Panc1 (cell line): ENCODE data around the gene CBFB. TPM values are rescaled to one million over a fixed set of nuclear protein-coding genes. Genes with fewer than 3 reads are reported as not detected.

Experiments used
- ATAC-seq: fragments of 200-7000 bp; cut with Tn5 transposase; 2 replicates; pipeline ENCODE4 v1.9.1; 2020; ENCODE audit warnings: mild to moderate bottlenecking, moderate library complexity
- BruUV-seq: library from RNA; stranded (reverse); fragments of 400-500 nt; replicated peaks from 2 replicates; lab custom pipeline; 2021; lab: Mats Ljungman, UMichigan
- CTCF ChIA-PET: fragments of 300-600 bp; sonication (Branson Sonifier 250); formaldehyde crosslinking; loops from one replicate; lab custom pipeline; 2022; ENCODE audit warnings: antibody characterized with exemption; lab: Charles Lee
- POLR2A ChIA-PET: fragments of 300-600 bp; sonication (Branson Sonifier 250); formaldehyde crosslinking; loops from one replicate; lab custom pipeline; 2022; ENCODE audit warnings: antibody characterized with exemption; lab: Charles Lee
- DNase-seq: peaks from one replicate; pipeline ENCODE4 v3.0.0-alpha.2; 2010; ENCODE audit warnings: low read depth, low spot score
- H3K27ac ChIP-seq: 2 replicates; pipeline ENCODE4 v1.5.1; 2011; ENCODE audit warnings: mild to moderate bottlenecking, low read length, inconsistent platforms
- H3K27me3 ChIP-seq: fragments of 200-500 bp; sonication (Bioruptor generic); 2 replicates; pipeline ENCODE4 v1.6.0; 2014; ENCODE audit warnings: low read length, inconsistent platforms; ENCODE audit not compliant: control insufficient read depth, insufficient read depth
- H3K36me3 ChIP-seq: fragments of 200-500 bp; sonication (Bioruptor generic); 2 replicates; pipeline ENCODE4 v1.5.1; 2014; ENCODE audit warnings: inconsistent platforms, mild to moderate bottlenecking, low read length, moderate library complexity; ENCODE audit not compliant: control insufficient read depth, insufficient read depth
- H3K4me1 ChIP-seq: 2 replicates; pipeline ENCODE4 v1.5.1; 2011; ENCODE audit warnings: inconsistent platforms, mild to moderate bottlenecking, low read length, moderate library complexity; ENCODE audit not compliant: control insufficient read depth, insufficient read depth
- H3K4me3 ChIP-seq, 2 experiments: 2 replicates each; pipeline ENCODE4 v1.5.1; 2011 to 2012; ENCODE audit warnings: low read depth in 2 of 2, low read length in 2 of 2, mild to moderate bottlenecking in 2 of 2, inconsistent platforms in 1 of 2, moderate library complexity in 1 of 2
- H3K9me3 ChIP-seq: fragments of 200-500 bp; sonication (Bioruptor generic); 2 replicates; pipeline ENCODE4 v1.5.1; 2014; ENCODE audit warnings: low read depth, mild to moderate bottlenecking, inconsistent platforms, low read length, moderate library complexity; ENCODE audit not compliant: control insufficient read depth, insufficient read depth
- POLR2AphosphoS5 ChIP-seq: IDR thresholded peaks from 2 replicates; pipeline ENCODE4 v1.6.1; 2012; ENCODE audit warnings: mild to moderate bottlenecking, low read depth, low read length, moderate library complexity
- SIN3A ChIP-seq: IDR thresholded peaks from 2 replicates; pipeline ENCODE4 v1.6.1; 2012; ENCODE audit warnings: low read depth, mild to moderate bottlenecking, low read length, moderate library complexity, borderline replicate concordance; ENCODE audit not compliant: insufficient read depth
- TCF7L2 ChIP-seq: IDR thresholded peaks from 2 replicates; pipeline ENCODE4 v1.6.1; 2011; ENCODE audit warnings: mild to moderate bottlenecking, low read depth, low read length, inconsistent platforms
- in situ Hi-C: cut with HindIII; loops from 2 replicates; pipeline ENCODE4 v1.10.0; 2016; ENCODE audit warnings: low sequenced_read_pairs, low pct_unique_long_range_greater_than_20kb
- intact Hi-C: fragments of 100-400 bp; cut with micrococcal nuclease; formaldehyde crosslinking; loops from one replicate; pipeline ENCODE4 v1.10.0; 2022; ENCODE audit not compliant: unreplicated experiment
- total RNA-seq: library from RNA; stranded (reverse); gene quantifications from one replicate; pipeline ENCODE4 v1.2.1, GENCODE V29; 2021; ENCODE audit not compliant: unreplicated experiment
- TF ChIP-seq, protein P1 (sequence below), 2 experiments: IDR thresholded peaks; 2 replicates each; pipeline ENCODE4 v1.6.1; 2011 to 2012; ENCODE audit warnings: low read depth in 2 of 2, control low read depth in 1 of 2, low read length in 1 of 2, mild to moderate bottlenecking in 1 of 2, moderate library complexity in 1 of 2; ENCODE audit not compliant: insufficient read depth in 1 of 2
- TF ChIP-seq, protein P2 (sequence below): fragments of 450-650 bp; IDR thresholded peaks from 2 replicates; pipeline ENCODE4 v1.5.1; 2017; ENCODE audit warnings: mild to moderate bottlenecking

The CBFB gene
- total RNA-seq, 1 experiment from 2014 or later = 66.4 TPM

DNA sequence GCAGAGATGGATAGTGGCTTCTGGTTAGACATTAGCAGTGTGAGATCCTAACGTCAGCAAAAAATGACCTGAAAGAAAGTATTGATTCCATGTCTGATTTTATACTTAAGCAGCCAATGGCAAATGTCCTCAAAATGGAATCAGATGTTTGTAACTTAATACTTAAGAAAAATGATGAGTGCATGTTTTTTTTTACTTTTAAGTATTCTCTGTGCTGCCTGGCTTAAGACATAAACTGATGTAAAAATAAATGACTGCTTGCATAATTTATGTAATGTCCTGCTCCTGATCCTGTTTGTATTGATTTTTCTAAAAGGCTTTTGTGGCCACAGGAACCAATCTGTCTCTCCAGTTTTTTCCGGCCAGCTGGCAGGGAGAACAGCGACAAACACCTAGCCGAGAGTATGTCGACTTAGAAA lies 7.4 kb downstream of the CBFB start:
- peaks cover 11% of the 10 kb centered on the region for H3K36me3 ChIP-seq
- no TSS peak for BruUV-seq
- CTCF ChIA-PET = no interaction called here

DNA sequence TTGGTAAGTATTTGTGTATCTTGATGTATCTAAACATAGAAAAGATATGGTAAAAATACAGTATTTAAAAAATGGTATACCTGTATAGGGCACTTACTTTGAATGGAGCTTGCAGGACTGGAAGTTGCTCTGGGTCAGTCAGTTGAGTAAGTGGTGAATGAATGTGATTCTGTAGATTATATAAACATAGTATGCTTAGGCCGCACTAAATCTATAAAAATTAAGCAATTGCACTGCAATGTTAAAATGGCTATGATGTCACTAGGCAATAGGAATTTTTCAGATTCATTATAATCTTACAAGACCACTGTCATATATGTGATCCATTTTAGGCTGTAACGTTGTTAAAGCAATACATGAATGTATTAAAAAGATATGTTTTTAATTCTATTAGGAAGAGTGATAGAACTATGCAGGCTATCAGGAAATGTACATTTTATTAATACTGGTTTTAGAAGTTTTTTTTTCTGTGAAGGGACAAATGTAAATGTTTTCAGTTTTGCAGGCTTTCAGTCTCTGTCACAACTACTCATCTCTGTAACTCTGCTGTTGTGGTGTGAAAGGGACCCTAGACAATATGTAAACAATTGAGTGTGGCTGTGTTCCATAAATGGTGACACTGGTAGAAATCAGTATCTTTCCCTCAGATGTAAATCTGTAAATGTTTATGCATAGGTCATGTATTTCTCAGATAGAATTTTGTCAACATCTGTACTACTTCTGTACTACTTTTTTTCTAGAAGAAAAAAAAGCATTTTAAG lies 10.5 kb downstream of the CBFB start:
- ATAC-seq (no peak), DNase-seq (no peak)
- no TSS peak for BruUV-seq
- POLR2A ChIA-PET = no interaction called here
- Histone ChIP-seq H3K4me3 (no peak overlapping the region), H3K4me1 (peaks cover 2% of the 10 kb centered on the region; the same call in 1 of the 2 replicates), H3K36me3 (peaks cover 5% of the 10 kb centered on the region), H3K9me3 (no peaks in the 10 kb centered on the region), H3K27ac (no peak overlapping the region), H3K27me3 (no peaks in the 10 kb centered on the region)
- in situ Hi-C loops (no loop called here), intact Hi-C loops (no loop called here)
- TF ChIP-seq POLR2AphosphoS5 (no peak), TCF7L2 (no peak), SIN3A (no peak)
- TF ChIP-seq, protein P1, sequence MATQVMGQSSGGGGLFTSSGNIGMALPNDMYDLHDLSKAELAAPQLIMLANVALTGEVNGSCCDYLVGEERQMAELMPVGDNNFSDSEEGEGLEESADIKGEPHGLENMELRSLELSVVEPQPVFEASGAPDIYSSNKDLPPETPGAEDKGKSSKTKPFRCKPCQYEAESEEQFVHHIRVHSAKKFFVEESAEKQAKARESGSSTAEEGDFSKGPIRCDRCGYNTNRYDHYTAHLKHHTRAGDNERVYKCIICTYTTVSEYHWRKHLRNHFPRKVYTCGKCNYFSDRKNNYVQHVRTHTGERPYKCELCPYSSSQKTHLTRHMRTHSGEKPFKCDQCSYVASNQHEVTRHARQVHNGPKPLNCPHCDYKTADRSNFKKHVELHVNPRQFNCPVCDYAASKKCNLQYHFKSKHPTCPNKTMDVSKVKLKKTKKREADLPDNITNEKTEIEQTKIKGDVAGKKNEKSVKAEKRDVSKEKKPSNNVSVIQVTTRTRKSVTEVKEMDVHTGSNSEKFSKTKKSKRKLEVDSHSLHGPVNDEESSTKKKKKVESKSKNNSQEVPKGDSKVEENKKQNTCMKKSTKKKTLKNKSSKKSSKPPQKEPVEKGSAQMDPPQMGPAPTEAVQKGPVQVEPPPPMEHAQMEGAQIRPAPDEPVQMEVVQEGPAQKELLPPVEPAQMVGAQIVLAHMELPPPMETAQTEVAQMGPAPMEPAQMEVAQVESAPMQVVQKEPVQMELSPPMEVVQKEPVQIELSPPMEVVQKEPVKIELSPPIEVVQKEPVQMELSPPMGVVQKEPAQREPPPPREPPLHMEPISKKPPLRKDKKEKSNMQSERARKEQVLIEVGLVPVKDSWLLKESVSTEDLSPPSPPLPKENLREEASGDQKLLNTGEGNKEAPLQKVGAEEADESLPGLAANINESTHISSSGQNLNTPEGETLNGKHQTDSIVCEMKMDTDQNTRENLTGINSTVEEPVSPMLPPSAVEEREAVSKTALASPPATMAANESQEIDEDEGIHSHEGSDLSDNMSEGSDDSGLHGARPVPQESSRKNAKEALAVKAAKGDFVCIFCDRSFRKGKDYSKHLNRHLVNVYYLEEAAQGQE (IDR thresholded peaks at IDR 0.05; ENCODE audit: insufficient read depth in 1 of 2, low read depth in 2 of 2, low read length in 1 of 2) = no peak
- TF ChIP-seq, protein P2, sequence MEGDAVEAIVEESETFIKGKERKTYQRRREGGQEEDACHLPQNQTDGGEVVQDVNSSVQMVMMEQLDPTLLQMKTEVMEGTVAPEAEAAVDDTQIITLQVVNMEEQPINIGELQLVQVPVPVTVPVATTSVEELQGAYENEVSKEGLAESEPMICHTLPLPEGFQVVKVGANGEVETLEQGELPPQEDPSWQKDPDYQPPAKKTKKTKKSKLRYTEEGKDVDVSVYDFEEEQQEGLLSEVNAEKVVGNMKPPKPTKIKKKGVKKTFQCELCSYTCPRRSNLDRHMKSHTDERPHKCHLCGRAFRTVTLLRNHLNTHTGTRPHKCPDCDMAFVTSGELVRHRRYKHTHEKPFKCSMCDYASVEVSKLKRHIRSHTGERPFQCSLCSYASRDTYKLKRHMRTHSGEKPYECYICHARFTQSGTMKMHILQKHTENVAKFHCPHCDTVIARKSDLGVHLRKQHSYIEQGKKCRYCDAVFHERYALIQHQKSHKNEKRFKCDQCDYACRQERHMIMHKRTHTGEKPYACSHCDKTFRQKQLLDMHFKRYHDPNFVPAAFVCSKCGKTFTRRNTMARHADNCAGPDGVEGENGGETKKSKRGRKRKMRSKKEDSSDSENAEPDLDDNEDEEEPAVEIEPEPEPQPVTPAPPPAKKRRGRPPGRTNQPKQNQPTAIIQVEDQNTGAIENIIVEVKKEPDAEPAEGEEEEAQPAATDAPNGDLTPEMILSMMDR = no peak
- CTCF ChIA-PET = no interaction called here

More for the DNA sequence above, 7.4 kb downstream of the CBFB start:
- DNase-seq (no peak), ATAC-seq (no peak)
- TF ChIP-seq, protein P2 = no peak
- TF ChIP-seq, protein P1 (IDR thresholded peaks at IDR 0.05; ENCODE audit: insufficient read depth in 1 of 2, low read depth in 2 of 2, low read length in 1 of 2) = no peak
- TF ChIP-seq TCF7L2 (no peak), SIN3A (no peak), POLR2AphosphoS5 (no peak)
- H3K27me3 ChIP-seq = no peaks in the 10 kb centered on the region
- no peak overlapping the region for H3K4me3 ChIP-seq
- in situ Hi-C loops (no loop called here), intact Hi-C loops (no loop called here)
- no peaks in the 10 kb centered on the region for H3K9me3 ChIP-seq
- POLR2A ChIA-PET = interaction anchor here (0.5 kb wide), 1 partner anchor 199 kb away, joined by 7 read pairs; no protein-coding TSS in a partner anchor
- H3K27ac ChIP-seq = no peak overlapping the region
- peaks cover 11% of the 10 kb centered on the region; the same call in 1 of the 2 replicates for H3K4me1 ChIP-seq
